GM12878 (cell line): ENCODE results near the gene CCDC191. TPM values are rescaled to one million over a fixed set of nuclear protein-coding genes. Genes with fewer than 3 reads are reported as not detected.

ENCODE experiments used
- ATAC-seq: fragments of 200-7000 bp; cut with Tn5 transposase; 3 replicates; pipeline ENCODE4 v1.9.1; 2020; ENCODE audit warnings: mild to moderate bottlenecking, moderate library complexity
- BruUV-seq: library from RNA; stranded (reverse); fragments of 400-500 nt; replicated peaks from 2 replicates; lab custom pipeline; 2021; lab: Mats Ljungman, UMichigan
- CTCF ChIA-PET: fragments of 300-600 bp; sonication (Branson Sonifier 250); formaldehyde crosslinking; extraction: SDS; loops from one replicate; lab custom pipeline; 2021; ENCODE audit warnings: inconsistent platforms; lab: Yijun Ruan, JAX
- POLR2A ChIA-PET: fragments of 350-600 bp; formaldehyde crosslinking; extraction: SDS; loops from one replicate; lab custom pipeline; 2021; ENCODE audit warnings: inconsistent platforms; lab: Charles Lee
- RAD21 ChIA-PET: fragments of 300-600 bp; sonication (Branson Sonifier 250); formaldehyde crosslinking; loops from one replicate; lab custom pipeline; 2023; ENCODE audit warnings: antibody characterized with exemption; ENCODE audit not compliant: unreplicated experiment; lab: Charles Lee
- SMC1A ChIA-PET: fragments of 300-600 bp; sonication (Branson Sonifier 250); formaldehyde crosslinking; loops from one replicate; lab custom pipeline; 2023; ENCODE audit not compliant: unreplicated experiment, uncharacterized antibody; lab: Charles Lee
- DNase-seq: peaks from one replicate; pipeline ENCODE4 v3.0.0-alpha.2; 2011; ENCODE audit warnings: low read depth, low spot score
- FAIRE-seq: peaks from 3 replicates; lab custom pipeline; 2011; peaks lifted over from hg19 to GRCh38; lab: Jason Lieb, UNC
- H2AFZ ChIP-seq: 2 replicates; pipeline ENCODE4 v1.6.0; 2011; ENCODE audit warnings: low read depth, low read length, control low read depth; ENCODE audit not compliant: control insufficient read depth
- H3K27ac ChIP-seq: 2 replicates; pipeline ENCODE4 v1.5.1; 2011; ENCODE audit warnings: control low read depth; ENCODE audit not compliant: control insufficient read depth, insufficient read depth
- H3K27me3 ChIP-seq, 2 experiments: replicated peaks in 1 of 2; 2 replicates each; pipeline versions ENCODE4 v1.6.0 to v1.6.1; 2011; ENCODE audit warnings: low read length in 1 of 2; ENCODE audit not compliant: control insufficient read depth in 2 of 2, insufficient read depth in 2 of 2
- H3K36me3 ChIP-seq, 2 experiments: 2 replicates each; pipeline ENCODE4 v1.5.1; 2011; ENCODE audit warnings: low read length in 1 of 2; ENCODE audit not compliant: control insufficient read depth in 2 of 2, insufficient read depth in 2 of 2
- H3K4me1 ChIP-seq: 2 replicates; pipeline ENCODE4 v1.6.1; 2011; ENCODE audit warnings: mild to moderate bottlenecking, low read length, moderate library complexity, mixed read lengths; ENCODE audit not compliant: control insufficient read depth, insufficient read depth
- H3K4me2 ChIP-seq: 2 replicates; pipeline ENCODE4 v1.6.0; 2011; ENCODE audit warnings: control low read depth; ENCODE audit not compliant: control insufficient read depth, insufficient read depth
- H3K4me3 ChIP-seq: fragments of 200-600 bp; sonication (generic); 2 replicates; pipeline ENCODE4 v1.5.1; 2016
- H3K79me2 ChIP-seq: 2 replicates; pipeline ENCODE4 v1.6.0; 2011; ENCODE audit warnings: low read length; ENCODE audit not compliant: control insufficient read depth, insufficient read depth
- H3K9ac ChIP-seq: 2 replicates; pipeline ENCODE4 v1.8.0; 2011; ENCODE audit warnings: low read length, control low read depth, mixed read lengths; ENCODE audit not compliant: control insufficient read depth, insufficient read depth
- H3K9me3 ChIP-seq: replicated peaks from 3 replicates; pipeline ENCODE4 v1.5.1; 2011; ENCODE audit warnings: mild to moderate bottlenecking, low read length; ENCODE audit not compliant: control insufficient read depth, insufficient read depth
- H4K20me1 ChIP-seq: 2 replicates; pipeline ENCODE4 v1.6.0; 2011; ENCODE audit not compliant: control insufficient read depth, insufficient read depth
- CBX3 ChIP-seq: fragments of 200-600 bp; sonication (generic); IDR thresholded peaks from 2 replicates; pipeline ENCODE4 v1.6.1; 2016; ENCODE audit warnings: low read depth, borderline replicate concordance
- CHD1 ChIP-seq: IDR thresholded peaks from 2 replicates; pipeline ENCODE4 v1.6.1; 2012; ENCODE audit warnings: low read depth, low read length, improper control_type of control experiment
- NR2C2 ChIP-seq: IDR thresholded peaks from 2 replicates; pipeline ENCODE4 v1.6.1; 2011; ENCODE audit warnings: borderline replicate concordance, low read depth; ENCODE audit not compliant: control insufficient read depth, insufficient read length
- STAT1 ChIP-seq: fragments of 450-650 bp; conservative IDR thresholded peaks from 2 replicates; pipeline ENCODE4 v1.6.1; 2014; ENCODE audit warnings: antibody characterized with exemption, mild to moderate bottlenecking
- WGBS: methylation state at CpG from one replicate; pipeline ENCODE4 v1.1.6; 2016; ENCODE audit warnings: low lambda C conversion rate; ENCODE audit not compliant: insufficient replicate concordance, insufficient coverage; ENCODE audit errors: missing lambda C conversion rate; 5-methylcytosine and 5-hydroxymethylcytosine counted together
- in situ Hi-C: fragments of 300-500 bp; cut with MboI; formaldehyde crosslinking; loops from 9 replicates; pipeline ENCODE4 v1.14.3; 2018; ENCODE audit warnings: mixed read lengths
- intact Hi-C: fragments of 100-400 bp; cut with micrococcal nuclease; formaldehyde crosslinking; loops from one replicate; pipeline ENCODE4 v1.14.2; 2022; ENCODE audit not compliant: unreplicated experiment
- polyA plus RNA-seq, 11 experiments: library from polyadenylated mRNA; depleted of rRNA in 4 of 11; unstranded in 6 of 11; stranded (reverse) in 5 of 11; fragments of >200 nt; fragmentation: Nextera tagmentation in 4 of 11; fragmentation: Illumina TruSeq in 1 of 11; extraction: Ambion mirVana in 4 of 11; extraction: Trizol in 1 of 11; gene quantifications; 1 replicate in 1 of 11; 2 replicates in 10 of 11; pipeline versions ENCODE4 v1.2.1 to v1.2.3, GENCODE V29; 2011 to 2016; ENCODE audit warnings: inconsistent platforms in 2 of 11, missing spikeins in 2 of 11, low read depth in 1 of 11
- total RNA-seq, 4 experiments: library from RNA; depleted of rRNA in 3 of 4; stranded (reverse); fragments of >200 nt in 3 of 4; fragmentation: Illumina TruSeq in 1 of 4; extraction: Trizol in 1 of 4; gene quantifications; 2 replicates each; pipeline versions ENCODE4 v1.2.1 to v1.2.3, GENCODE V29; 2013 to 2021
- TF ChIP-seq, protein P1 (sequence below), 3 experiments: IDR thresholded peaks in 2 of 3; conservative IDR thresholded peaks in 1 of 3; 2 replicates each; pipeline ENCODE4 v1.5.1; 2011; ENCODE audit warnings: low read depth in 3 of 3, low read length in 3 of 3, mild to moderate bottlenecking in 3 of 3, control low read depth in 2 of 3, moderate library complexity in 2 of 3, inconsistent platforms in 1 of 3, mixed read lengths in 1 of 3; ENCODE audit not compliant: control insufficient read depth in 2 of 3, insufficient read depth in 1 of 3; ENCODE audit errors: extremely low read depth in 1 of 3

Gene CCDC191
- total and polyA plus RNA-seq, 10 of the 15 experiments (the other 5 are each of a cell fraction or from before 2014, with no cell fraction given) = 1.2 to 2.9 (median 1.7) TPM

DNA sequence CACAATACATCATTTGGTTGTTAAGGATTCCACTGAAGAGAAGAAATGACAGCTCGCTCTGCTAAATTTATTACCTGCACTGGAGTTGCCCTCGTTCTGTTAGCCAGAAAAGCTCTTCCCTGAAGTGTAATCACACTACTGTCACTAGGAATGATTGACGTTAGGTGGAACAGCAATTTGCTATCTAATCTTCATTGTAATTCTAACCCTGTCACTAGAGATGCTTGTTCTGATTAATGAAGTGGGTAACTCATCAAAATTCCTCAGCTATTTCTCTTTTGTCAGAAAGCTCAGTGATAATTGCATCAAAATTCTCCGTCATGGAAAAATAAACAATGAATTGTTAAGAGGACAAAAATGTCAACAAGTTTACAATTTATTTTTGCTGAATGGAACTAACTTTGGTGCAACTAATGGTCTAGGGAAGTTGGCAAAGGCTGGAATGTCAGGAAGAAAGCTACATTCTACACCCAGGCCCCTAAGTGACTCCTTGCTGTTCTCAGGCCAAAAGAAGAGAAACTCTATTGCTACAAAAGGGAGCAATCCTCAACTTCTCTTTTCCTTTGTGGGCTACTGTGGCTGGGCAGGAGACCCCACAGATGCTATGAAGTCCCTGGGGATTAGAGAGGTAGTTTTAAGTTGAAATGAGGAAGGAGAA lies 34.1 kb downstream of the CCDC191 start:
- no peak overlapping the region for H3K4me2 ChIP-seq
- no peak for FAIRE-seq
- no peak overlapping the region for H3K27ac ChIP-seq
- H4K20me1 ChIP-seq = no peaks in the 10 kb centered on the region
- no peak overlapping the region for H2AFZ ChIP-seq
- no peak overlapping the region for H3K4me3 ChIP-seq
- POLR2A ChIA-PET = no interaction called here
- no peaks in the 10 kb centered on the region for H3K79me2 ChIP-seq
- H3K4me1 ChIP-seq = no peaks in the 10 kb centered on the region
- no TSS peak for BruUV-seq
- H3K9me3 ChIP-seq = no peaks in the 10 kb centered on the region
- DNase-seq = no peak
- in situ Hi-C loops = no loop called here
- TF ChIP-seq CHD1 (no peak), STAT1 (no peak), NR2C2 (no peak), CBX3 (no peak)
- TF ChIP-seq, protein P1, sequence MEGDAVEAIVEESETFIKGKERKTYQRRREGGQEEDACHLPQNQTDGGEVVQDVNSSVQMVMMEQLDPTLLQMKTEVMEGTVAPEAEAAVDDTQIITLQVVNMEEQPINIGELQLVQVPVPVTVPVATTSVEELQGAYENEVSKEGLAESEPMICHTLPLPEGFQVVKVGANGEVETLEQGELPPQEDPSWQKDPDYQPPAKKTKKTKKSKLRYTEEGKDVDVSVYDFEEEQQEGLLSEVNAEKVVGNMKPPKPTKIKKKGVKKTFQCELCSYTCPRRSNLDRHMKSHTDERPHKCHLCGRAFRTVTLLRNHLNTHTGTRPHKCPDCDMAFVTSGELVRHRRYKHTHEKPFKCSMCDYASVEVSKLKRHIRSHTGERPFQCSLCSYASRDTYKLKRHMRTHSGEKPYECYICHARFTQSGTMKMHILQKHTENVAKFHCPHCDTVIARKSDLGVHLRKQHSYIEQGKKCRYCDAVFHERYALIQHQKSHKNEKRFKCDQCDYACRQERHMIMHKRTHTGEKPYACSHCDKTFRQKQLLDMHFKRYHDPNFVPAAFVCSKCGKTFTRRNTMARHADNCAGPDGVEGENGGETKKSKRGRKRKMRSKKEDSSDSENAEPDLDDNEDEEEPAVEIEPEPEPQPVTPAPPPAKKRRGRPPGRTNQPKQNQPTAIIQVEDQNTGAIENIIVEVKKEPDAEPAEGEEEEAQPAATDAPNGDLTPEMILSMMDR (IDR thresholded peaks at IDR 0.05 in 2 of 3, conservative IDR thresholded peaks at IDR 0.05 in 1 of 3; ENCODE audit: control insufficient read depth in 2 of 3, extremely low read depth in 1 of 3, insufficient read depth in 1 of 3, low read depth in 3 of 3, low read length in 3 of 3) = no peak
- RAD21 ChIA-PET = no interaction called here
- H3K9ac ChIP-seq = no peak overlapping the region
- intact Hi-C loops = no loop called here
- 71% methylated on average over 4 of the region's 4 CpGs for WGBS
- CTCF ChIA-PET = interaction anchor here (0.5 kb wide), 1 partner anchor 306 kb away, joined by 3 read pairs; no protein-coding TSS in a partner anchor
- no peaks in the 10 kb centered on the region for H3K27me3 ChIP-seq
- H3K36me3 ChIP-seq = no peaks in the 10 kb centered on the region
- SMC1A ChIA-PET = interaction anchor here (0.8 to 1.4 kb wide), 3 partner anchors 8 to 299 kb away, joined by 3 read pairs; no protein-coding TSS in a partner anchor
- no peak for ATAC-seq
